SK-N-SH (cell line): ENCODE measurements around the gene NAPG. TPM values are rescaled to one million over a fixed set of nuclear protein-coding genes. Genes with fewer than 3 reads are reported as not detected.

Experiments used
- CTCF ChIA-PET: fragments of 300-600, 350-600 bp; formaldehyde crosslinking; extraction: SDS; loops from one replicate; lab custom pipeline; 2021; lab: Yijun Ruan, JAX
- POLR2A ChIA-PET: fragments of 350-600 bp; sonication (Branson Sonifier 250); formaldehyde crosslinking; extraction: SDS; loops from one replicate; lab custom pipeline; 2020; ENCODE audit warnings: antibody characterized with exemption, inconsistent platforms; lab: Yijun Ruan, JAX
- DNase-seq: peaks from one replicate; pipeline ENCODE4 v3.0.0; 2012
- H2AFZ ChIP-seq: fragments of 200-600 bp; sonication (generic); 2 replicates; pipeline ENCODE4 v1.8.1; 2016; ENCODE audit warnings: antibody characterized with exemption, mild to moderate bottlenecking, low read depth
- H3F3A ChIP-seq: fragments of 200-600 bp; sonication (generic); replicated peaks from 2 replicates; pipeline ENCODE3; 2016; ENCODE audit warnings: antibody characterized with exemption, mild to moderate bottlenecking; ENCODE audit not compliant: insufficient read depth
- H3K27ac ChIP-seq, 2 experiments: fragments of 200-500 bp in 1 of 2; fragments of 200-600 bp in 1 of 2; sonication (Bioruptor generic) in 1 of 2; sonication (generic), shearing (Covaris generic) in 1 of 2; 2 replicates each; pipeline versions ENCODE4 v1.5.1 to v1.6.1; 2014 to 2016; ENCODE audit warnings: low read depth in 2 of 2, inconsistent platforms in 1 of 2, low read length in 1 of 2, mild to moderate bottlenecking in 1 of 2, mixed read lengths in 1 of 2
- H3K27me3 ChIP-seq: fragments of 200-600 bp; sonication (generic), shearing (Covaris generic); 2 replicates; pipeline ENCODE4 v1.6.1; 2016; ENCODE audit warnings: mixed run types; ENCODE audit not compliant: insufficient read depth
- H3K36me3 ChIP-seq, 2 experiments: fragments of 200-500 bp in 1 of 2; fragments of 200-600 bp in 1 of 2; sonication (Bioruptor generic) in 1 of 2; sonication (generic) in 1 of 2; replicated peaks in 1 of 2; 2 replicates each; pipeline versions ENCODE3 to v1.5.1; 2014 to 2016; ENCODE audit warnings: low read length in 1 of 2, mild to moderate bottlenecking in 1 of 2; ENCODE audit not compliant: insufficient read depth in 2 of 2, control insufficient read depth in 1 of 2
- H3K4me1 ChIP-seq, 2 experiments: fragments of 200-500 bp in 1 of 2; fragments of 200-600 bp in 1 of 2; sonication (Bioruptor generic) in 1 of 2; sonication (generic), shearing (Covaris generic) in 1 of 2; 2 replicates each; pipeline versions ENCODE4 v1.5.1 to v1.6.1; 2014 to 2016; ENCODE audit warnings: low read depth in 1 of 2, low read length in 1 of 2, mixed run types in 1 of 2; ENCODE audit not compliant: insufficient read depth in 2 of 2, control insufficient read depth in 1 of 2
- H3K4me2 ChIP-seq: fragments of 200-600 bp; sonication (generic), shearing (Covaris generic); 2 replicates; pipeline ENCODE4 v1.6.1; 2017; ENCODE audit warnings: mixed run types
- H3K4me3 ChIP-seq, 2 experiments: fragments of 200-500 bp in 1 of 2; fragments of 200-600 bp in 1 of 2; sonication (Bioruptor generic) in 1 of 2; sonication (generic), shearing (Covaris generic) in 1 of 2; 2 replicates each; pipeline versions ENCODE4 v1.5.1 to v1.8.1; 2014 to 2016; ENCODE audit warnings: low read depth in 2 of 2, inconsistent platforms in 1 of 2, low read length in 1 of 2, mild to moderate bottlenecking in 1 of 2, mixed read lengths in 1 of 2, moderate library complexity in 1 of 2
- H3K79me2 ChIP-seq: fragments of 200-600 bp; sonication (generic); 2 replicates; pipeline ENCODE4 v1.8.1; 2017; ENCODE audit warnings: mild to moderate bottlenecking; ENCODE audit not compliant: insufficient read depth
- H3K9ac ChIP-seq: fragments of 200-600 bp; sonication (generic); 2 replicates; pipeline ENCODE4 v1.6.1; 2017; ENCODE audit warnings: mixed run types
- H3K9me2 ChIP-seq: fragments of 200-600 bp; sonication (generic); 2 replicates; pipeline ENCODE4 v1.6.1; 2017; ENCODE audit warnings: mixed run types
- H3K9me3 ChIP-seq: fragments of 200-600 bp; sonication (generic); 2 replicates; pipeline ENCODE4 v1.6.1; 2017; ENCODE audit warnings: mixed run types, mild to moderate bottlenecking, moderate library complexity
- H4K20me1 ChIP-seq: fragments of 200-600 bp; sonication (generic); 2 replicates; pipeline ENCODE4 v1.6.1; 2017; ENCODE audit warnings: mild to moderate bottlenecking, mixed run types; ENCODE audit not compliant: insufficient read depth
- CHD2 ChIP-seq: fragments of 150-350 bp; IDR thresholded peaks from 2 replicates; pipeline ENCODE4 v1.6.1; 2018; ENCODE audit warnings: low read length; ENCODE audit not compliant: partially characterized antibody
- CTCF ChIP-seq: fragments of 200-600 bp; sonication (generic); IDR thresholded peaks from 2 replicates; pipeline ENCODE4 v1.6.1; 2017; ENCODE audit warnings: antibody characterized with exemption, mild to moderate bottlenecking, moderate library complexity
- ELF1 ChIP-seq: IDR thresholded peaks from 2 replicates; pipeline ENCODE4 v1.4.0; 2012
- EP300 ChIP-seq, 2 experiments: IDR thresholded peaks; 2 replicates each; pipeline versions ENCODE4 v1.4.0 to v1.6.1; 2012; ENCODE audit warnings: borderline replicate concordance in 1 of 2, low read depth in 1 of 2, low read length in 1 of 2
- FOXJ3 ChIP-seq: sonication (generic); formaldehyde crosslinking; IDR thresholded peaks from 2 replicates; pipeline ENCODE4 v1.5.1; 2020; ENCODE audit warnings: mild to moderate bottlenecking, missing genetic modification reagents
- FOXM1 ChIP-seq: IDR thresholded peaks from 2 replicates; pipeline ENCODE4 v1.4.0; 2012; ENCODE audit warnings: low read depth, mild to moderate bottlenecking
- GABPA ChIP-seq: IDR thresholded peaks from 2 replicates; pipeline ENCODE4 v1.4.0; 2012; ENCODE audit warnings: low read depth, mild to moderate bottlenecking
- GATA2 ChIP-seq: sonication (generic); formaldehyde crosslinking; IDR thresholded peaks from 2 replicates; pipeline ENCODE4 v1.5.0; 2020; ENCODE audit warnings: mild to moderate bottlenecking, missing genetic modification reagents
- MEF2A ChIP-seq: IDR thresholded peaks from 2 replicates; pipeline ENCODE4 v1.4.0; 2012; ENCODE audit warnings: low read depth, borderline replicate concordance
- NRF1 ChIP-seq: IDR thresholded peaks from 2 replicates; pipeline ENCODE4 v1.6.1; 2012; ENCODE audit warnings: low read depth, mild to moderate bottlenecking, low read length
- POLR2AphosphoS5 ChIP-seq: IDR thresholded peaks from 2 replicates; pipeline ENCODE4 v1.6.1; 2012; ENCODE audit warnings: low read depth, low read length
- RCOR1 ChIP-seq: fragments of 150-350 bp; IDR thresholded peaks from 2 replicates; pipeline ENCODE4 v1.6.1; 2017; ENCODE audit warnings: antibody characterized with exemption, low read length
- RFX5 ChIP-seq: IDR thresholded peaks from 2 replicates; pipeline ENCODE4 v1.6.1; 2012; ENCODE audit warnings: mild to moderate bottlenecking, improper control_type of control experiment, low read length
- TAF1 ChIP-seq: IDR thresholded peaks from 2 replicates; pipeline ENCODE4 v1.6.1; 2012; ENCODE audit warnings: low read depth, mild to moderate bottlenecking, low read length, moderate library complexity, borderline replicate concordance
- YY1 ChIP-seq: IDR thresholded peaks from 2 replicates; pipeline ENCODE4 v1.4.0; 2012; ENCODE audit warnings: low read depth, mild to moderate bottlenecking
- WGBS: methylation state at CpG from one replicate; pipeline ENCODE4 v1.1.6; 2017; ENCODE audit warnings: low lambda C conversion rate; 5-methylcytosine and 5-hydroxymethylcytosine counted together
- polyA plus RNA-seq, 3 experiments: library from polyadenylated mRNA; depleted of rRNA; stranded (reverse); fragments of >200 nt; gene quantifications; 2 replicates each; pipeline ENCODE4 v1.2.3, GENCODE V29; 2012
- TF ChIP-seq, protein P1 (sequence below): IDR thresholded peaks from 2 replicates; pipeline ENCODE4 v1.6.1; 2012; ENCODE audit warnings: mild to moderate bottlenecking, low read depth, low read length, moderate library complexity
- TF ChIP-seq, protein P2 (sequence below): IDR thresholded peaks from 2 replicates; pipeline ENCODE4; 2012
- TF ChIP-seq, protein P3 (sequence below): fragments of 150-350 bp; IDR thresholded peaks from 2 replicates; pipeline ENCODE4 v1.6.1; 2017; ENCODE audit warnings: antibody characterized with exemption, low read length, low read depth, borderline replicate concordance

Gene NAPG
- polyA plus RNA-seq, 1 of the 3 experiments (the other 2 are of a cell fraction) = 9.2 TPM

- Histone ChIP-seq H4K20me1 (no peaks in the 10 kb centered on the region), H3K79me2 (no peaks in the 10 kb centered on the region), H3K4me1 (peaks cover 0 to 5% of the 10 kb centered on the region in 2 experiments; a peak in 1 of 4 replicates), H3K27ac (no peak overlapping the region), H2AFZ (no peak overlapping the region), H3K9me2 (no peaks in the 10 kb centered on the region), H3K9ac (no peak overlapping the region), H3K36me3 (no peaks in the 10 kb centered on the region), H3K27me3 (no peaks in the 10 kb centered on the region), H3K4me3 (no peak overlapping the region), H3F3A (no peaks in the 10 kb centered on the region), H3K4me2 (no peak overlapping the region), H3K9me3 (no peaks in the 10 kb centered on the region)
- DNase-seq = no peak
- WGBS = 67% methylated on average over 7 of the region's 9 CpGs
- TF ChIP-seq RFX5 = no peak
- no peak for TF ChIP-seq GATA2 (CRISPR knock-in tag)
- no peak for TF ChIP-seq FOXJ3
- TF ChIP-seq CHD2 = no peak
- TF ChIP-seq GABPA = no peak
- TF ChIP-seq NRF1 = no peak
- TF ChIP-seq FOXM1 = no peak
- TF ChIP-seq CTCF = no peak
- TF ChIP-seq POLR2AphosphoS5 = no peak
- TF ChIP-seq TAF1 = no peak
- TF ChIP-seq, protein P1, sequence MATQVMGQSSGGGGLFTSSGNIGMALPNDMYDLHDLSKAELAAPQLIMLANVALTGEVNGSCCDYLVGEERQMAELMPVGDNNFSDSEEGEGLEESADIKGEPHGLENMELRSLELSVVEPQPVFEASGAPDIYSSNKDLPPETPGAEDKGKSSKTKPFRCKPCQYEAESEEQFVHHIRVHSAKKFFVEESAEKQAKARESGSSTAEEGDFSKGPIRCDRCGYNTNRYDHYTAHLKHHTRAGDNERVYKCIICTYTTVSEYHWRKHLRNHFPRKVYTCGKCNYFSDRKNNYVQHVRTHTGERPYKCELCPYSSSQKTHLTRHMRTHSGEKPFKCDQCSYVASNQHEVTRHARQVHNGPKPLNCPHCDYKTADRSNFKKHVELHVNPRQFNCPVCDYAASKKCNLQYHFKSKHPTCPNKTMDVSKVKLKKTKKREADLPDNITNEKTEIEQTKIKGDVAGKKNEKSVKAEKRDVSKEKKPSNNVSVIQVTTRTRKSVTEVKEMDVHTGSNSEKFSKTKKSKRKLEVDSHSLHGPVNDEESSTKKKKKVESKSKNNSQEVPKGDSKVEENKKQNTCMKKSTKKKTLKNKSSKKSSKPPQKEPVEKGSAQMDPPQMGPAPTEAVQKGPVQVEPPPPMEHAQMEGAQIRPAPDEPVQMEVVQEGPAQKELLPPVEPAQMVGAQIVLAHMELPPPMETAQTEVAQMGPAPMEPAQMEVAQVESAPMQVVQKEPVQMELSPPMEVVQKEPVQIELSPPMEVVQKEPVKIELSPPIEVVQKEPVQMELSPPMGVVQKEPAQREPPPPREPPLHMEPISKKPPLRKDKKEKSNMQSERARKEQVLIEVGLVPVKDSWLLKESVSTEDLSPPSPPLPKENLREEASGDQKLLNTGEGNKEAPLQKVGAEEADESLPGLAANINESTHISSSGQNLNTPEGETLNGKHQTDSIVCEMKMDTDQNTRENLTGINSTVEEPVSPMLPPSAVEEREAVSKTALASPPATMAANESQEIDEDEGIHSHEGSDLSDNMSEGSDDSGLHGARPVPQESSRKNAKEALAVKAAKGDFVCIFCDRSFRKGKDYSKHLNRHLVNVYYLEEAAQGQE = no peak
- no peak for TF ChIP-seq RCOR1
- TF ChIP-seq, protein P2, sequence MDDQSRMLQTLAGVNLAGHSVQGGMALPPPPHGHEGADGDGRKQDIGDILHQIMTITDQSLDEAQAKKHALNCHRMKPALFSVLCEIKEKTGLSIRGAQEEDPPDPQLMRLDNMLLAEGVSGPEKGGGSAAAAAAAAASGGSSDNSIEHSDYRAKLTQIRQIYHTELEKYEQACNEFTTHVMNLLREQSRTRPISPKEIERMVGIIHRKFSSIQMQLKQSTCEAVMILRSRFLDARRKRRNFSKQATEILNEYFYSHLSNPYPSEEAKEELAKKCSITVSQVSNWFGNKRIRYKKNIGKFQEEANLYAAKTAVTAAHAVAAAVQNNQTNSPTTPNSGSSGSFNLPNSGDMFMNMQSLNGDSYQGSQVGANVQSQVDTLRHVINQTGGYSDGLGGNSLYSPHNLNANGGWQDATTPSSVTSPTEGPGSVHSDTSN = no peak
- TF ChIP-seq, protein P3, sequence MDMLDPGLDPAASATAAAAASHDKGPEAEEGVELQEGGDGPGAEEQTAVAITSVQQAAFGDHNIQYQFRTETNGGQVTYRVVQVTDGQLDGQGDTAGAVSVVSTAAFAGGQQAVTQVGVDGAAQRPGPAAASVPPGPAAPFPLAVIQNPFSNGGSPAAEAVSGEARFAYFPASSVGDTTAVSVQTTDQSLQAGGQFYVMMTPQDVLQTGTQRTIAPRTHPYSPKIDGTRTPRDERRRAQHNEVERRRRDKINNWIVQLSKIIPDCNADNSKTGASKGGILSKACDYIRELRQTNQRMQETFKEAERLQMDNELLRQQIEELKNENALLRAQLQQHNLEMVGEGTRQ = no peak
- TF ChIP-seq YY1 = no peak
- TF ChIP-seq EP300 (IDR thresholded peaks at IDR 0.05; ENCODE audit: borderline replicate concordance in 1 of 2, low read depth in 1 of 2, low read length in 1 of 2) = no peak
- no peak for TF ChIP-seq MEF2A
- TF ChIP-seq ELF1 = no peak
- ChIA-PET CTCF (interaction anchor here (0.9 kb wide), 1 partner anchor 989 kb away, joined by 3 read pairs; no protein-coding TSS in a partner anchor), POLR2A (no interaction called here)
Measured at GRCh38 chr18:10563886-10564285, 38.1 kb downstream of the NAPG start.
